H1 (cell line): ENCODE measurements around the gene SLC2A14. TPM values are rescaled to one million over a fixed set of nuclear protein-coding genes. Genes with fewer than 3 reads are reported as not detected.
"Not testable (repeated sequence)": the region's sequence is repeated elsewhere in the genome, so short reads cannot be mapped to it uniquely, and the experiment has no call there.

Source experiments
- CTCF ChIA-PET: fragments of 300-600 bp; sonication (Branson Sonifier 250); formaldehyde crosslinking; loops from one replicate; lab custom pipeline; 2021; ENCODE audit not compliant: partially characterized antibody; lab: Charles Lee
- POLR2A ChIA-PET: fragments of 300-600 bp; sonication (Branson Sonifier 250); formaldehyde crosslinking; loops from one replicate; lab custom pipeline; 2021; ENCODE audit warnings: inconsistent platforms; ENCODE audit not compliant: partially characterized antibody; lab: Charles Lee
- DNase-seq, 2 experiments: peaks; one replicate each; pipeline versions ENCODE4 v3.0.0 to v3.0.0-alpha.2; 2010 to 2022; ENCODE audit warnings: low spot score in 2 of 2, low read depth in 1 of 2, mixed read lengths in 1 of 2
- FAIRE-seq: peaks from 2 replicates; lab custom pipeline; 2011; peaks lifted over from hg19 to GRCh38; lab: Jason Lieb, UNC
- H2AFZ ChIP-seq: 2 replicates; pipeline ENCODE4 v1.8.1; 2012; ENCODE audit warnings: low read length, inconsistent platforms
- H2AK5ac ChIP-seq: 2 replicates; pipeline ENCODE4 v1.6.1; 2013; ENCODE audit warnings: low read depth, low read length
- H2BK120ac ChIP-seq: replicated peaks from 2 replicates; pipeline ENCODE3; 2013; ENCODE audit warnings: low read depth, low read length, inconsistent platforms
- H2BK12ac ChIP-seq: 2 replicates; pipeline ENCODE4 v1.6.1; 2013; ENCODE audit warnings: low read depth, low read length
- H2BK15ac ChIP-seq: 2 replicates; pipeline ENCODE4 v1.6.1; 2013; ENCODE audit warnings: low read length
- H2BK20ac ChIP-seq: 2 replicates; pipeline ENCODE4 v1.6.1; 2013; ENCODE audit warnings: low read length
- H2BK5ac ChIP-seq: 2 replicates; pipeline ENCODE4 v1.6.1; 2013; ENCODE audit warnings: low read depth, low read length
- H3K14ac ChIP-seq: 2 replicates; pipeline ENCODE4 v1.6.1; 2013; ENCODE audit warnings: inconsistent platforms; ENCODE audit not compliant: insufficient read length
- H3K18ac ChIP-seq: 2 replicates; pipeline ENCODE4 v1.6.1; 2013; ENCODE audit warnings: low read length; ENCODE audit errors: extremely low read depth
- H3K23ac ChIP-seq: 2 replicates; pipeline ENCODE4 v1.6.1; 2013; ENCODE audit warnings: inconsistent platforms; ENCODE audit not compliant: insufficient read length
- H3K23me2 ChIP-seq: 2 replicates; pipeline ENCODE4 v1.6.1; 2013; ENCODE audit warnings: low read depth, low read length
- H3K27ac ChIP-seq: 2 replicates; pipeline ENCODE4 v1.6.1; 2011; ENCODE audit warnings: low read depth, low read length, inconsistent platforms
- H3K27me3 ChIP-seq, 4 experiments: replicated peaks in 1 of 4; 1 replicate in 1 of 4; 2 replicates in 3 of 4; pipeline versions ENCODE4 v1.6.1 to v1.8.1; 2011 to 2013; ENCODE audit warnings: low read length in 3 of 4, mild to moderate bottlenecking in 3 of 4, inconsistent platforms in 2 of 4, mixed read lengths in 2 of 4, moderate library complexity in 1 of 4; ENCODE audit not compliant: control insufficient read depth in 3 of 4, insufficient read depth in 3 of 4; ENCODE audit errors: extremely low read depth in 1 of 4
- H3K36me3 ChIP-seq, 4 experiments: 2 replicates each; pipeline versions ENCODE4 v1.6.1 to v1.8.1; 2011 to 2013; ENCODE audit warnings: mild to moderate bottlenecking in 4 of 4, low read length in 3 of 4, moderate library complexity in 2 of 4, control low read depth in 1 of 4, inconsistent platforms in 1 of 4; ENCODE audit not compliant: insufficient read depth in 4 of 4, control insufficient read depth in 2 of 4
- H3K4ac ChIP-seq: replicated peaks from 2 replicates; pipeline ENCODE3; 2013; ENCODE audit warnings: low read length, low read depth, mixed read lengths, inconsistent platforms; ENCODE audit not compliant: insufficient read length
- H3K4me1 ChIP-seq, 4 experiments: replicated peaks in 1 of 4; 1 replicate in 1 of 4; 2 replicates in 3 of 4; pipeline versions ENCODE4 v1.6.1 to v1.8.1; 2011 to 2013; ENCODE audit warnings: low read length in 3 of 4, inconsistent platforms in 2 of 4, mixed read lengths in 1 of 4; ENCODE audit not compliant: insufficient read depth in 4 of 4, control insufficient read depth in 3 of 4
- H3K4me2 ChIP-seq, 2 experiments: 2 replicates each; pipeline versions ENCODE4 v1.6.1 to v1.8.1; 2011 to 2013; ENCODE audit warnings: low read depth in 2 of 2, low read length in 2 of 2, control low read depth in 1 of 2, inconsistent platforms in 1 of 2, mild to moderate bottlenecking in 1 of 2; ENCODE audit not compliant: insufficient read depth in 1 of 2
- H3K4me3 ChIP-seq, 4 experiments: fragments of 200-600, 300-600 bp in 1 of 4; sonication (generic), shearing (Covaris generic), sonication (Bioruptor Twin) in 1 of 4; 2 replicates each; pipeline versions ENCODE4 v1.5.1 to v1.8.1; 2011 to 2016; ENCODE audit warnings: low read length in 4 of 4, low read depth in 3 of 4, control low read depth in 2 of 4, inconsistent platforms in 2 of 4, mild to moderate bottlenecking in 2 of 4, mixed read lengths in 1 of 4, moderate library complexity in 1 of 4; ENCODE audit not compliant: insufficient read depth in 2 of 4; ENCODE audit errors: extremely low read depth in 1 of 4
- H3K56ac ChIP-seq: replicated peaks from 2 replicates; pipeline ENCODE3; 2013; ENCODE audit warnings: low read depth, mild to moderate bottlenecking, mixed read lengths, low read length, inconsistent platforms; ENCODE audit not compliant: insufficient read length
- H3K79me1 ChIP-seq: 2 replicates; pipeline ENCODE4 v1.6.1; 2013; ENCODE audit warnings: low read depth, low read length, control low read depth
- H3K79me2 ChIP-seq, 2 experiments: 2 replicates each; pipeline versions ENCODE4 v1.6.1 to v1.8.1; 2012 to 2013; ENCODE audit warnings: low read length in 2 of 2, mild to moderate bottlenecking in 2 of 2, inconsistent platforms in 1 of 2; ENCODE audit not compliant: insufficient read depth in 2 of 2, control insufficient read depth in 1 of 2
- H3K9ac ChIP-seq, 4 experiments: replicated peaks in 1 of 4; 1 replicate in 1 of 4; 2 replicates in 3 of 4; pipeline versions ENCODE4 v1.6.1 to v1.8.1; 2011 to 2013; ENCODE audit warnings: low read depth in 3 of 4, low read length in 3 of 4, control low read depth in 2 of 4, mild to moderate bottlenecking in 2 of 4, moderate library complexity in 2 of 4, inconsistent platforms in 1 of 4; ENCODE audit errors: extremely low read depth in 1 of 4
- H3K9me3 ChIP-seq, 2 experiments: 2 replicates each; pipeline versions ENCODE4 v1.6.1 to v1.8.1; 2012 to 2013; ENCODE audit warnings: mild to moderate bottlenecking in 2 of 2, moderate library complexity in 2 of 2, control low read depth in 1 of 2, inconsistent platforms in 1 of 2, low read depth in 1 of 2, low read length in 1 of 2, mixed read lengths in 1 of 2; ENCODE audit not compliant: insufficient read depth in 2 of 2
- H4K20me1 ChIP-seq, 2 experiments: replicated peaks in 1 of 2; 2 replicates each; pipeline versions ENCODE3 to v1.8.1; 2011 to 2013; ENCODE audit warnings: inconsistent platforms in 2 of 2, low read length in 2 of 2, mild to moderate bottlenecking in 1 of 2; ENCODE audit not compliant: insufficient read depth in 2 of 2, control insufficient read depth in 1 of 2
- H4K5ac ChIP-seq: 2 replicates; pipeline ENCODE4 v1.6.1; 2013; ENCODE audit warnings: low read length, low read depth, mixed read lengths, inconsistent platforms; ENCODE audit not compliant: insufficient read length
- H4K8ac ChIP-seq: 2 replicates; pipeline ENCODE4 v1.8.0; 2013; ENCODE audit warnings: mild to moderate bottlenecking, moderate library complexity, low read length, inconsistent platforms; ENCODE audit not compliant: insufficient read depth; ENCODE audit errors: extremely low read depth
- H4K91ac ChIP-seq: replicated peaks from 2 replicates; pipeline ENCODE3; 2013; ENCODE audit warnings: low read length, mixed read lengths, inconsistent platforms; ENCODE audit not compliant: insufficient read length
- WGBS, 2 experiments: shearing (Covaris generic) in 1 of 2; methylation state at CpG; one replicate each; pipeline versions ENCODE4 v1.1.6 to v1.1.7; 2013 to 2015; ENCODE audit warnings: low lambda C conversion rate in 2 of 2, mixed read lengths in 2 of 2, inconsistent platforms in 1 of 2, low coverage in 1 of 2, missing lambda C conversion rate in 1 of 2; ENCODE audit not compliant: insufficient replicate concordance in 2 of 2, insufficient coverage in 1 of 2, insufficient read length in 1 of 2; ENCODE audit errors: extremely low coverage in 1 of 2, missing lambda C conversion rate in 1 of 2; 5-methylcytosine and 5-hydroxymethylcytosine counted together
- polyA plus RNA-seq, 7 experiments: library from polyadenylated mRNA; depleted of rRNA in 3 of 7; stranded (reverse) in 5 of 7; unstranded in 2 of 7; fragments of >200 nt in 5 of 7; fragments of 200-250 nt in 2 of 7; gene quantifications; 1 replicate in 5 of 7; 2 replicates in 1 of 7; 4 replicates in 1 of 7; pipeline versions ENCODE4 v1.2.1 to v1.2.3, GENCODE V29; 2011 to 2013; ENCODE audit warnings: missing spikeins in 2 of 7, mixed read lengths in 2 of 7
- total RNA-seq: library from RNA; stranded (reverse); fragmentation: NEBNext Ultra II Directional; extraction: Animal tissue kit (Norgen Biotek cat#: 25700); gene quantifications from 2 replicates; pipeline ENCODE4 v1.2.1, GENCODE V29; 2021

Gene SLC2A14
- total and polyA plus RNA-seq, 2 of the 8 experiments (the other 6 are each of a cell fraction or from before 2014, with no cell fraction given), result 11.1 to 19.3 TPM

GRCh38 chr12:7843149-7843548, 29.6 kb downstream of the SLC2A14 start:
- H3K9me3 ChIP-seq, H2AK5ac ChIP-seq, H4K8ac ChIP-seq, H3K79me2 ChIP-seq, H3K14ac ChIP-seq, H2BK20ac ChIP-seq, POLR2A ChIA-PET, H3K36me3 ChIP-seq, H3K4me3 ChIP-seq, H4K20me1 ChIP-seq, H3K23me2 ChIP-seq, FAIRE-seq, H2BK15ac ChIP-seq, H2AFZ ChIP-seq, H3K4me2 ChIP-seq, H3K56ac ChIP-seq, DNase-seq, H3K9ac ChIP-seq, H3K23ac ChIP-seq, H2BK5ac ChIP-seq, H2BK12ac ChIP-seq, H3K4me1 ChIP-seq, H3K18ac ChIP-seq, H3K27me3 ChIP-seq, H4K5ac ChIP-seq, H4K91ac ChIP-seq, H3K79me1 ChIP-seq, H2BK120ac ChIP-seq, H3K27ac ChIP-seq, H3K4ac ChIP-seq: not testable (repeated sequence)
- CTCF ChIA-PET, result interaction anchor here (1.1 to 1.2 kb wide), 2 partner anchors 9 to 11 kb away, joined by 3 to 4 read pairs; no protein-coding TSS in a partner anchor
- WGBS, 2 experiments, result 44% methylated on average over 5 of the region's 8 CpGs; no CpG with 5 or more reads in 1 of the 2 experiments

DNA sequence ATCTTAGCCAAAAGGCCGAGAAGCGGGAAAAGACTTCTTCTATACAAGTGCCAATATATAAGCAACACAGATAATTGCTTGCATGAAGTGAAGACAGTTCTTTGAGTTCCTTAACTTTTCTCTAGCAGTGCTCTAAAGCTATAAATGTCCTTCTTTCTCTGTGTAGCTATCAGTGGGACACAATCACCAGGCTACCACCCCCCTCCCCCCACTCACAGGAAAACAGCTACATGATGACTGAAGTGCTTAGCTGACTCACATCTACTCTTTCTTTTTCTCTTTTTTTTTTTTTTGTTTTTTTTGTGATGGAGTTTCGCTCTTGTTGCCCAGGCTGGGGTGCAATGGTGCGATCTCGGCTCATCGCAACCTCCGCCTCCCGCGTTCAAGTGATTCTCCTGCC, 30.3 kb downstream of the SLC2A14 start:
- not testable (repeated sequence) for H3K27me3 ChIP-seq, H4K20me1 ChIP-seq, H2AK5ac ChIP-seq, H3K4me1 ChIP-seq, H3K56ac ChIP-seq, H3K18ac ChIP-seq, H4K91ac ChIP-seq, H2BK120ac ChIP-seq, H2AFZ ChIP-seq, H2BK20ac ChIP-seq, DNase-seq, H4K5ac ChIP-seq, H3K79me2 ChIP-seq, H3K14ac ChIP-seq, H3K23me2 ChIP-seq, H3K79me1 ChIP-seq, FAIRE-seq, H3K4ac ChIP-seq, H2BK15ac ChIP-seq, H3K27ac ChIP-seq, H2BK5ac ChIP-seq, H3K4me3 ChIP-seq, H4K8ac ChIP-seq, H3K9me3 ChIP-seq, H3K23ac ChIP-seq, H3K4me2 ChIP-seq, H3K9ac ChIP-seq, H3K36me3 ChIP-seq
- H2BK12ac ChIP-seq, result 0 out of 2 replicates have a peak overlapping the region, but pooled peaks have one; percentile 43
- CTCF ChIA-PET, result interaction anchor here (0.7 to 1.2 kb wide), 3 partner anchors 9 to 91 kb away, joined by 3 to 4 read pairs (median 3); no protein-coding TSS in a partner anchor
- POLR2A ChIA-PET, result interaction anchor here (0.6 kb wide), 1 partner anchor 9 kb away, joined by 5 read pairs; no protein-coding TSS in a partner anchor
- 96% methylated on average over 8 of the region's 9 CpGs; no CpG with 5 or more reads in 1 of the 2 experiments for WGBS, 2 experiments
